ENCODE measurements around the gene ARHGAP26. TPM values are rescaled to one million over a fixed set of nuclear protein-coding genes. Genes with fewer than 3 reads are reported as not detected.

Gene ARHGAP26
- total RNA-seq, 4 donors from 2014 or later = 61.0 to 76.7 (median 61.2) TPM

DNA sequence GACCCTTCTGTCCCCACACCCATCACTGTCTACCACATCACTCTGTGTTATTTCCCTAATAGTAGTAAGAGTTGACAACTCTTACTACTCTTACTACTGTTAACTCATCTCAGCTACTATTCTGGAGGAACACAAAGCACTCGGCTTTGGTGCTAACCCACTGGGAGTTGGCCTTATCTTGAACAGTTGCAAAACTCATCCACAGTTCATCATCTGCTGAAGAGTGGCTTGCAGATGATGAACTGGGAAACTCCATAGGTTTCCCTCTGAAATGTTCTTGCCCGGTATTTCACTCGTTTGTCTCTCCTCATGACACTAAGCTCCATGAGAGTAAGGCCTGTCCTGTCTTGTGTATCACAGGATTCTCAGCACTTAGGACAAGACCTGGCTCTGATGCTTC is 411.9 kb downstream of the ARHGAP26 start:
- Histone ChIP-seq H3K4me3 (no peak overlapping the region), H3K36me3 (no peaks in the 10 kb centered on the region), H3K9me3 (no peaks in the 10 kb centered on the region), H3K4me1 (peaks cover 0 to 21% (median 7%) of the 10 kb centered on the region in 4 donors), H3K27me3 (no peaks in the 10 kb centered on the region), H3K27ac (no peak overlapping the region)
- TF ChIP-seq POLR2A (IDR thresholded peaks at IDR 0.05) = no peak
- no peak for TF ChIP-seq EP300 (IDR thresholded peaks at IDR 0.05; ENCODE audit: low read depth)
- no peak for TF ChIP-seq POLR2AphosphoS5 (IDR thresholded peaks at IDR 0.05)
- 95% methylated on average over 3 of the region's 3 CpGs; no CpG with 5 or more reads in 1 of the 2 donors for WGBS, 2 donors (ENCODE audit: low coverage in 1 of 2)
- no peak for DNase-seq
- in situ Hi-C loops (cut with MboI; ENCODE audit: low pct_ligation_motif_present in 1 of 4, low pct_unique_long_range_greater_than_20kb in 1 of 4, low sequenced_read_pairs in 3 of 4) (no loop called here), intact Hi-C loops (cut with DNase I; ENCODE audit: low total_unique reads) (no loop called here)

DNA sequence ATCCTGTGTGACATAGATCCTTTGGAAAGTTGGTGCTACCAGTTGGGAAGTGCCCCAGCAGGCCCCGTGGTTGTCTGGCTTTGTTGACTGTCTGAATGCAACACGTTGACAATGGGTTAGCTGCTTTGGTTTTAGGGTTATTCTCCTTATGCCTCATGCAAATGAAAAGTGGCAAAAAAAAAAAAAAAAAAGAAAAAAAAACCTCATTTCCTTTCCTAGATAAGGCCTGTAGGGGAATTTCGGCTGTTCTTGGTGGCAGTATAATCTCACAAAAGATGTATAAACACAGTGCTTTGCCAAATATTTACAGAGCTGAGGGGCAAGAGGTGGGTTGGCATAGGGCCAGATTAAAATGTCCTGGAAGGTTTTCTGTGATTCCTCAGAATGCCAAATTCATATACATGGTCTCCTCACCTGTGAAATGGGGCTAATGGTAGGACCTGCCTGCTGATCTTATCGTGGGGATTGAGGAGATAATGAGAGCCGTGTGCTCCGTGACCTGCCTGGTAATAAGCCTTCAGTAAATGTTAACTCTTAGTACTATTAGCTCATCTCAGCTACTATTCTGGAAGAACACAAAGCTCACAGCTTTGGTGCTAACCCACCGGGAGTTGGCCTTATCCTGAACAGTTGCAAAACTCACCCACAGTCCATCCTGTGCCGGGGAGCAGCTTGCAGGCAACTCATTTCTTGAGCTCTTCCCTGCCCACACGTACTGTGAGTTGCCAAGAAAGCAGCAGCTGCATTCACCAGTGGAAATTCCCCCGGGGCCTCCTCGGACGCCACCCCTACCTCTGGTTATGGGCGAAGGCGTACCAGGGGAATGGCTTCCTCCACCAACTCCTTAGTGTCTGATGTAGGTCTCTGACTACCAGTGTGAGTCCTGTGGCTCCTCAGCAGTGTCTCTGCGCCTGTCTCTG is 413.0 kb downstream of the ARHGAP26 start:
- peaks cover 0 to 21% (median 7%) of the 10 kb centered on the region in 4 donors for H3K4me1 ChIP-seq
- no peaks in the 10 kb centered on the region for H3K27me3 ChIP-seq
- H3K4me3 ChIP-seq = no peak overlapping the region
- in situ Hi-C loops (cut with MboI; ENCODE audit: low pct_ligation_motif_present in 1 of 4, low pct_unique_long_range_greater_than_20kb in 1 of 4, low sequenced_read_pairs in 3 of 4) (no loop called here), intact Hi-C loops (cut with DNase I; ENCODE audit: low total_unique reads) (no loop called here)
- no peaks in the 10 kb centered on the region for H3K9me3 ChIP-seq
- no peak for TF ChIP-seq POLR2A (IDR thresholded peaks at IDR 0.05)
- peak in 1 of 5 experiments; percentile 8 for TF ChIP-seq CTCF (IDR thresholded peaks at IDR 0.05)
- no peaks in the 10 kb centered on the region for H3K36me3 ChIP-seq
- DNase-seq = peak; percentile 13
- H3K27ac ChIP-seq = no peak overlapping the region
- 43 to 47% methylated on average over 4 to 15 of the region's 15 CpGs for WGBS, 2 donors (ENCODE audit: low coverage in 1 of 2)

DNA sequence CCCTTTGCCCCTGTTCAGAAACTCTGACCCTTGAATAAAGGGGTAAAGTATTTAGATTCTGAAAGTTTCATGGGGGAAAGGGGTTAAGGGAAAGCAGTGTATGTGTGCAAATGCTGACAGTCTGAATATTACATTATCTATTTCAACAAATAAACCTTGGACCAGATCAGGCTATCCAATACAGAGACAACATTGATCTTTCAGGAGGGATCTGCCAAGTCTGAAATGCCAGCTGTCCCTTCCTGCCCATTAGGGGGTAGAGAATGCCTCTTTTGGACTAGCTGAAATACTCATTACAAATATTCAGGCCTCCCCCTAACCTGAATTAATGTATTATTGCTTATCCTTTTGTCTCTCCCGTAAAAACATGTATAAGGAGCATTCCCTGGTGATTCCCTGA is 413.8 kb downstream of the ARHGAP26 start:
- DNase-seq = no peak
- 100% methylated on average over 1 of the region's 1 CpG for WGBS, 2 donors (ENCODE audit: low coverage in 1 of 2)

DNA sequence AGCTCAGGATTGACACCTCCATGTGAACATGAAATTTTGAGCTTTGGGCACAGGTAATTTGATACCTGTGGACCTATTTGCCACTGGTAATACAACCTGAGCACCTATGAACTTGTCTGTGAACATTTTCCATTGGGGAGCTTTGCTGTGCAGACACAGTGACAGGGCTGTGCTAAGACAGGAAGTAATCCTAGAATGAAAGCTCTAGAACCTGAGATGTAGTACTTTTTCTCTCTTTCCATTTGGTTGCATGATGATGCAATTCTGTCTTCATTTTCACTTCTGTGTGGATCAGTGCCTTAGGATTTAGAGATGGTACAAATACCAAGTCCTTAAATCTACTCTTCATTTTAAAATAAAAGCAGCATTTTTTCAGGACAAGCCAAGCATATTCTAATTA is 416.4 kb downstream of the ARHGAP26 start:
- no peaks in the 10 kb centered on the region for H3K27me3 ChIP-seq
- no peak overlapping the region for H3K27ac ChIP-seq
- in situ Hi-C loops (cut with MboI; ENCODE audit: low pct_ligation_motif_present in 1 of 4, low pct_unique_long_range_greater_than_20kb in 1 of 4, low sequenced_read_pairs in 3 of 4) (no loop called here), intact Hi-C loops (cut with DNase I; ENCODE audit: low total_unique reads) (no loop called here)
- no peak for TF ChIP-seq EP300 (IDR thresholded peaks at IDR 0.05; ENCODE audit: low read depth)
- TF ChIP-seq POLR2A (IDR thresholded peaks at IDR 0.05) = no peak
- no peak for TF ChIP-seq CTCF (IDR thresholded peaks at IDR 0.05)
- TF ChIP-seq POLR2AphosphoS5 (IDR thresholded peaks at IDR 0.05) = no peak
- peaks cover 0 to 3% of the 10 kb centered on the region in 2 donors for H3K9me3 ChIP-seq
- no peak overlapping the region for H3K4me3 ChIP-seq
- peaks cover 0 to 21% (median 7%) of the 10 kb centered on the region in 4 donors for H3K4me1 ChIP-seq
- H3K36me3 ChIP-seq = no peaks in the 10 kb centered on the region
- DNase-seq = no peak

More for the DNA sequence above, 413.8 kb downstream of the ARHGAP26 start:
- TF ChIP-seq CTCF (IDR thresholded peaks at IDR 0.05) = no peak
- TF ChIP-seq POLR2AphosphoS5 (IDR thresholded peaks at IDR 0.05) = no peak
- no peak overlapping the region for H3K4me3 ChIP-seq
- H3K27ac ChIP-seq = no peak overlapping the region
- in situ Hi-C loops (cut with MboI; ENCODE audit: low pct_ligation_motif_present in 1 of 4, low pct_unique_long_range_greater_than_20kb in 1 of 4, low sequenced_read_pairs in 3 of 4) (no loop called here), intact Hi-C loops (cut with DNase I; ENCODE audit: low total_unique reads) (no loop called here)
- no peaks in the 10 kb centered on the region for H3K36me3 ChIP-seq
- H3K27me3 ChIP-seq = no peaks in the 10 kb centered on the region
- H3K9me3 ChIP-seq = no peaks in the 10 kb centered on the region
- peaks cover 0 to 21% (median 7%) of the 10 kb centered on the region in 4 donors for H3K4me1 ChIP-seq
